Mucosa of rectum (tissue), 2 donors: ENCODE results near the gene GPR158.

ENCODE experiments used
- H3K27ac ChIP-seq, 2 donors: one replicate each; pipeline ENCODE4 v1.7.0; 2013; ENCODE audit warnings: inconsistent platforms in 2 of 2, low read depth in 2 of 2, low read length in 2 of 2
- H3K27me3 ChIP-seq, 2 donors: one replicate each; pipeline ENCODE4 v1.7.0; 2013; ENCODE audit warnings: low read length in 2 of 2; ENCODE audit not compliant: control insufficient read depth in 2 of 2, insufficient read depth in 2 of 2
- H3K36me3 ChIP-seq, 2 donors: one replicate each; pipeline ENCODE4 v1.7.0; 2013; ENCODE audit warnings: low read length in 2 of 2; ENCODE audit not compliant: control insufficient read depth in 2 of 2, insufficient read depth in 2 of 2
- H3K4me1 ChIP-seq, 2 donors: one replicate each; pipeline ENCODE4 v1.7.0; 2013; ENCODE audit warnings: low read length in 2 of 2, mild to moderate bottlenecking in 1 of 2; ENCODE audit not compliant: control insufficient read depth in 2 of 2, insufficient read depth in 2 of 2
- H3K4me3 ChIP-seq, 2 donors: one replicate each; pipeline ENCODE4 v1.7.0; 2013; ENCODE audit warnings: low read length in 2 of 2
- H3K9ac ChIP-seq, 2 donors: one replicate each; pipeline ENCODE4 v1.7.0; 2013; ENCODE audit warnings: low read length in 2 of 2, low read depth in 1 of 2, mild to moderate bottlenecking in 1 of 2
- H3K9me3 ChIP-seq, 2 donors: one replicate each; pipeline ENCODE4 v1.7.0; 2013; ENCODE audit warnings: low read length in 2 of 2; ENCODE audit not compliant: control insufficient read depth in 2 of 2
- donor health status: healthy.
- donor health status: Normal muscosa, but diverticular disease.

Gene GPR158

GRCh38 chr10:25198151-25198550 lies 23.4 kb downstream of the GPR158 start:
- Histone ChIP-seq H3K4me3 (no peak overlapping the region), H3K9me3 (no peaks in the 10 kb centered on the region), H3K4me1 (no peaks in the 10 kb centered on the region), H3K27me3 (no peaks in the 10 kb centered on the region), H3K9ac (no peak overlapping the region), H3K36me3 (no peaks in the 10 kb centered on the region), H3K27ac (no peak overlapping the region)

GRCh38 chr10:25206693-25207414 lies 32.1 kb downstream of the GPR158 start:
- H3K27ac ChIP-seq, result no peak overlapping the region
- H3K36me3 ChIP-seq, result no peaks in the 10 kb centered on the region
- no peak overlapping the region for H3K4me3 ChIP-seq
- no peaks in the 10 kb centered on the region for H3K27me3 ChIP-seq
- no peak overlapping the region for H3K9ac ChIP-seq
- no peaks in the 10 kb centered on the region for H3K4me1 ChIP-seq
- H3K9me3 ChIP-seq, result no peaks in the 10 kb centered on the region

GRCh38 chr10:25209618-25210017 lies 34.8 kb downstream of the GPR158 start:
- Histone ChIP-seq H3K9me3 (no peaks in the 10 kb centered on the region), H3K4me3 (no peak overlapping the region), H3K27me3 (no peaks in the 10 kb centered on the region), H3K9ac (no peak overlapping the region), H3K36me3 (no peaks in the 10 kb centered on the region), H3K4me1 (no peaks in the 10 kb centered on the region), H3K27ac (no peak overlapping the region)

GRCh38 chr10:25210265-25210664 lies 35.5 kb downstream of the GPR158 start:
- Histone ChIP-seq H3K9me3 (no peaks in the 10 kb centered on the region), H3K4me1 (no peaks in the 10 kb centered on the region), H3K36me3 (no peaks in the 10 kb centered on the region), H3K27me3 (no peaks in the 10 kb centered on the region), H3K4me3 (no peak overlapping the region), H3K9ac (no peak overlapping the region), H3K27ac (no peak overlapping the region)

GRCh38 chr10:25220156-25220555 lies 45.4 kb downstream of the GPR158 start:
- H3K9me3 ChIP-seq, result no peaks in the 10 kb centered on the region
- H3K4me3 ChIP-seq, result no peak overlapping the region
- no peaks in the 10 kb centered on the region for H3K4me1 ChIP-seq
- H3K9ac ChIP-seq, result no peak overlapping the region
- H3K27ac ChIP-seq, result no peak overlapping the region
- H3K36me3 ChIP-seq, result no peaks in the 10 kb centered on the region
- no peaks in the 10 kb centered on the region for H3K27me3 ChIP-seq

- Histone ChIP-seq H3K27me3 (no peaks in the 10 kb centered on the region), H3K4me3 (no peak overlapping the region), H3K4me1 (no peaks in the 10 kb centered on the region), H3K27ac (no peak overlapping the region), H3K9me3 (no peaks in the 10 kb centered on the region), H3K36me3 (no peaks in the 10 kb centered on the region), H3K9ac (no peak overlapping the region)
Observed at GRCh38 chr10:25222085-25222660, 47.4 kb downstream of the GPR158 start.

- Histone ChIP-seq H3K36me3 (no peaks in the 10 kb centered on the region), H3K4me3 (no peak overlapping the region), H3K9me3 (no peaks in the 10 kb centered on the region), H3K4me1 (no peaks in the 10 kb centered on the region), H3K27ac (no peak overlapping the region), H3K9ac (no peak overlapping the region), H3K27me3 (no peaks in the 10 kb centered on the region)
Observed at GRCh38 chr10:25226775-25227682, 52.2 kb downstream of the GPR158 start.

GRCh38 chr10:25231751-25232150 lies 57.0 kb downstream of the GPR158 start:
- H3K4me3 ChIP-seq, result no peak overlapping the region
- H3K27ac ChIP-seq, result no peak overlapping the region
- H3K36me3 ChIP-seq, result no peaks in the 10 kb centered on the region
- no peaks in the 10 kb centered on the region for H3K9me3 ChIP-seq
- H3K9ac ChIP-seq, result no peak overlapping the region
- H3K4me1 ChIP-seq, result no peaks in the 10 kb centered on the region
- H3K27me3 ChIP-seq, result no peaks in the 10 kb centered on the region

- no peak overlapping the region for H3K27ac ChIP-seq
- H3K4me3 ChIP-seq, result no peak overlapping the region
- H3K9me3 ChIP-seq, result no peaks in the 10 kb centered on the region
- H3K36me3 ChIP-seq, result no peaks in the 10 kb centered on the region
- H3K27me3 ChIP-seq, result no peaks in the 10 kb centered on the region
- H3K4me1 ChIP-seq, result no peaks in the 10 kb centered on the region
- H3K9ac ChIP-seq, result no peak overlapping the region
Observed at GRCh38 chr10:25232204-25232603, 57.4 kb downstream of the GPR158 start.

- Histone ChIP-seq H3K27ac (no peak overlapping the region), H3K9ac (no peak overlapping the region), H3K4me1 (no peaks in the 10 kb centered on the region), H3K9me3 (no peaks in the 10 kb centered on the region), H3K27me3 (no peaks in the 10 kb centered on the region), H3K36me3 (no peaks in the 10 kb centered on the region), H3K4me3 (no peak overlapping the region)
Observed at GRCh38 chr10:25245165-25245564, 70.4 kb downstream of the GPR158 start.
